Measurements from ENCODE around the gene ADAMTSL5. TPM values are rescaled to one million over a fixed set of nuclear protein-coding genes. Genes with fewer than 3 reads are reported as not detected.

ADAMTSL5 gene
- total RNA-seq, 4 donors from 2014 or later, result 17.4 to 54.8 (median 42.6) TPM

GRCh38 chr19:1474765-1475351 lies 38.0 kb downstream of the ADAMTSL5 start:
- H3K4me3 ChIP-seq, result no peak overlapping the region
- no peak for TF ChIP-seq CTCF (IDR thresholded peaks at IDR 0.05)
- TF ChIP-seq POLR2A (IDR thresholded peaks at IDR 0.05), result no peak
- TF ChIP-seq EP300 (IDR thresholded peaks at IDR 0.05), result no peak
- H3K4me1 ChIP-seq, result peaks cover 0 to 87% (median 46%) of the 10 kb centered on the region in 4 donors
- 79% methylated on average over 11 to 18 of the region's 26 CpGs for WGBS, 2 donors
- peak overlapping the region in 2 of 4 donors; percentile 50 to 60 for H3K27ac ChIP-seq
- peaks cover 0 to 36% (median 3%) of the 10 kb centered on the region in 3 donors for H3K36me3 ChIP-seq
- H3K27me3 ChIP-seq, result peaks cover 2 to 45% of the 10 kb centered on the region in 2 donors
- DNase-seq (ENCODE audit: low spot score in 2 of 2), result no peak
- no peaks in the 10 kb centered on the region for H3K9me3 ChIP-seq

GRCh38 chr19:1474011-1474764 lies 38.6 kb downstream of the ADAMTSL5 start:
- peaks cover 2 to 48% of the 10 kb centered on the region in 2 donors for H3K27me3 ChIP-seq
- H3K27ac ChIP-seq, result peak overlapping the region in 3 of 4 donors; percentile 31 to 60 (median 50)
- H3K9me3 ChIP-seq, result no peaks in the 10 kb centered on the region
- H3K36me3 ChIP-seq, result peaks cover 0 to 36% (median 3%) of the 10 kb centered on the region in 3 donors
- peaks cover 0 to 84% (median 46%) of the 10 kb centered on the region in 4 donors for H3K4me1 ChIP-seq
- no peak for TF ChIP-seq POLR2A (IDR thresholded peaks at IDR 0.05)
- no peak for TF ChIP-seq EP300 (IDR thresholded peaks at IDR 0.05)
- no peak for TF ChIP-seq CTCF (IDR thresholded peaks at IDR 0.05)
- no peak for DNase-seq (ENCODE audit: low spot score in 2 of 2)
- H3K4me3 ChIP-seq, result no peak overlapping the region
- 54 to 59% methylated on average over 23 to 30 of the region's 31 CpGs for WGBS, 2 donors

GRCh38 chr19:1473085-1473851 lies 39.6 kb downstream of the ADAMTSL5 start:
- peaks cover 0 to 36% (median 3%) of the 10 kb centered on the region in 3 donors for H3K36me3 ChIP-seq
- WGBS, 2 donors, result 57 to 69% methylated on average over 18 to 20 of the region's 20 CpGs

GRCh38 chr19:1472231-1473084 lies 40.4 kb downstream of the ADAMTSL5 start:
- H3K27ac ChIP-seq, result no peak overlapping the region
- peaks cover 0 to 33% (median 3%) of the 10 kb centered on the region in 3 donors for H3K36me3 ChIP-seq
- DNase-seq (ENCODE audit: low spot score in 2 of 2), result no peak
- no peak overlapping the region for H3K4me3 ChIP-seq
- H3K9me3 ChIP-seq, result no peaks in the 10 kb centered on the region
- H3K4me1 ChIP-seq, result peaks cover 0 to 88% (median 49%) of the 10 kb centered on the region in 4 donors
- peaks cover 2 to 62% of the 10 kb centered on the region in 2 donors for H3K27me3 ChIP-seq
- no peak for TF ChIP-seq EP300 (IDR thresholded peaks at IDR 0.05)
- TF ChIP-seq POLR2A (IDR thresholded peaks at IDR 0.05), result no peak
- no peak for TF ChIP-seq CTCF (IDR thresholded peaks at IDR 0.05)
- WGBS, 2 donors, result 54 to 61% methylated on average over 31 to 44 of the region's 44 CpGs

More at GRCh38 chr19:1473085-1473851, 39.6 kb downstream of the ADAMTSL5 start:
- Histone ChIP-seq H3K27ac (peak overlapping the region in 1 of 4 donors; percentile 50), H3K4me3 (no peak overlapping the region), H3K27me3 (peaks cover 2 to 54% of the 10 kb centered on the region in 2 donors), H3K9me3 (no peaks in the 10 kb centered on the region), H3K4me1 (peaks cover 0 to 88% (median 49%) of the 10 kb centered on the region in 4 donors)
- DNase-seq (ENCODE audit: low spot score in 2 of 2), result no peak
- TF ChIP-seq POLR2A (IDR thresholded peaks at IDR 0.05) (no peak), EP300 (IDR thresholded peaks at IDR 0.05) (no peak), CTCF (IDR thresholded peaks at IDR 0.05) (no peak)
